SJSA1 (cell line): Measurements from ENCODE around the gene DCANP1. TPM values are rescaled to one million over a fixed set of nuclear protein-coding genes. Genes with fewer than 3 reads are reported as not detected.

Source experiments
- DNase-seq, 2 experiments: peaks; one replicate each; pipeline ENCODE4 v3.0.0-alpha.2; 2015 to 2020; ENCODE audit warnings: low spot score in 2 of 2, low read depth in 1 of 2
- H3K27ac ChIP-seq: fragments of 250-450 bp; sonication (Bioruptor Pico); 2 replicates; pipeline ENCODE4 v1.5.1; 2020; ENCODE audit warnings: mild to moderate bottlenecking, moderate library complexity
- H3K27me3 ChIP-seq: fragments of 250-450 bp; sonication (Bioruptor Pico); replicated peaks from 2 replicates; pipeline ENCODE4 v1.5.1; 2020; ENCODE audit warnings: mild to moderate bottlenecking, moderate library complexity
- H3K36me3 ChIP-seq: fragments of 250-450 bp; sonication (Bioruptor Pico); 2 replicates; pipeline ENCODE4 v1.5.1; 2020; ENCODE audit warnings: mild to moderate bottlenecking
- H3K4me1 ChIP-seq: fragments of 250-450 bp; sonication (Bioruptor Pico); replicated peaks from 2 replicates; pipeline ENCODE4 v1.6.1; 2021; ENCODE audit warnings: mild to moderate bottlenecking
- H3K4me3 ChIP-seq: fragments of 250-450 bp; sonication (Bioruptor Pico); 2 replicates; pipeline ENCODE4 v1.5.1; 2020; ENCODE audit warnings: mild to moderate bottlenecking
- H3K9me3 ChIP-seq: fragments of 250-450 bp; sonication (Bioruptor Pico); replicated peaks from 2 replicates; pipeline ENCODE4 v1.5.1; 2020; ENCODE audit warnings: mild to moderate bottlenecking
- total RNA-seq: library from RNA; depleted of rRNA; stranded (reverse); fragments of >200 nt; shearing (Covaris generic); gene quantifications from 2 replicates; pipeline ENCODE4 v1.2.3, GENCODE V29; 2014

The DCANP1 gene
- total RNA-seq, 1 experiment from 2014 or later, result not detected

- no peak overlapping the region for H3K4me3 ChIP-seq
- H3K27ac ChIP-seq, result no peak overlapping the region
- no peaks in the 10 kb centered on the region for H3K4me1 ChIP-seq
- H3K9me3 ChIP-seq, result peaks cover 3% of the 10 kb centered on the region; the same call in 1 of the 2 replicates
- peaks cover 6% of the 10 kb centered on the region; the same call in 1 of the 2 replicates for H3K27me3 ChIP-seq
- H3K36me3 ChIP-seq, result no peaks in the 10 kb centered on the region
- no peak for DNase-seq
Measured at GRCh38 chr5:135425641-135426040, 21.5 kb downstream of the DCANP1 start.

GRCh38 chr5:135423846-135424168, 23.3 kb downstream of the DCANP1 start:
- Histone ChIP-seq H3K9me3 (peaks cover 3% of the 10 kb centered on the region; the same call in 1 of the 2 replicates), H3K4me1 (no peaks in the 10 kb centered on the region), H3K27ac (no peak overlapping the region), H3K4me3 (no peak overlapping the region), H3K36me3 (no peaks in the 10 kb centered on the region), H3K27me3 (peaks cover 10% of the 10 kb centered on the region; the same call in 1 of the 2 replicates)
- DNase-seq, result no peak

GRCh38 chr5:135423146-135423845, 23.9 kb downstream of the DCANP1 start:
- no peak overlapping the region for H3K27ac ChIP-seq
- DNase-seq, result no peak
- H3K9me3 ChIP-seq, result 0 out of 2 replicates have a peak, but pooled peaks cover 3% of the 10 kb centered on the region

GRCh38 chr5:135422419-135422818, 24.7 kb downstream of the DCANP1 start:
- DNase-seq, result no peak
- no peak overlapping the region for H3K27ac ChIP-seq
- no peak overlapping the region for H3K4me3 ChIP-seq
- H3K27me3 ChIP-seq, result peaks cover 21% of the 10 kb centered on the region
- no peaks in the 10 kb centered on the region for H3K36me3 ChIP-seq
- no peaks in the 10 kb centered on the region for H3K9me3 ChIP-seq
- H3K4me1 ChIP-seq, result no peaks in the 10 kb centered on the region

More at GRCh38 chr5:135423146-135423845, 23.9 kb downstream of the DCANP1 start:
- no peaks in the 10 kb centered on the region for H3K4me1 ChIP-seq
- H3K4me3 ChIP-seq, result no peak overlapping the region
- no peaks in the 10 kb centered on the region for H3K36me3 ChIP-seq
- peaks cover 13% of the 10 kb centered on the region; the same call in 1 of the 2 replicates for H3K27me3 ChIP-seq

GRCh38 chr5:135417083-135417482, 30.1 kb downstream of the DCANP1 start:
- Histone ChIP-seq H3K4me1 (no peaks in the 10 kb centered on the region), H3K27me3 (peaks cover 50% of the 10 kb centered on the region), H3K4me3 (no peak overlapping the region), H3K27ac (no peak overlapping the region), H3K36me3 (no peaks in the 10 kb centered on the region), H3K9me3 (no peaks in the 10 kb centered on the region)
- DNase-seq, result no peak

GRCh38 chr5:135405082-135405481, 42.1 kb downstream of the DCANP1 start:
- peaks cover 6% of the 10 kb centered on the region for H3K27me3 ChIP-seq
- no peak overlapping the region for H3K4me3 ChIP-seq
- H3K9me3 ChIP-seq, result 0 out of 2 replicates have a peak, but pooled peaks cover 4% of the 10 kb centered on the region
- H3K27ac ChIP-seq, result no peak overlapping the region
- no peaks in the 10 kb centered on the region for H3K36me3 ChIP-seq
- no peaks in the 10 kb centered on the region for H3K4me1 ChIP-seq
- DNase-seq, result no peak

- no peak overlapping the region for H3K4me3 ChIP-seq
- 0 out of 2 replicates have a peak, but pooled peaks cover 4% of the 10 kb centered on the region for H3K27me3 ChIP-seq
- peaks cover 19% of the 10 kb centered on the region for H3K4me1 ChIP-seq
- H3K27ac ChIP-seq, result no peak overlapping the region
- no peak for DNase-seq
- H3K36me3 ChIP-seq, result peaks cover 18% of the 10 kb centered on the region
- H3K9me3 ChIP-seq, result 0 out of 2 replicates have a peak, but pooled peaks cover 4% of the 10 kb centered on the region
Measured at GRCh38 chr5:135402031-135402430, 45.1 kb downstream of the DCANP1 start.

- H3K4me1 ChIP-seq, result peaks cover 19% of the 10 kb centered on the region
Measured at GRCh38 chr5:135400866-135401265, 46.3 kb downstream of the DCANP1 start.

GRCh38 chr5:135399794-135400542, 47.2 kb downstream of the DCANP1 start:
- Histone ChIP-seq H3K4me1 (peaks cover 19% of the 10 kb centered on the region), H3K9me3 (0 out of 2 replicates have a peak, but pooled peaks cover under 1% of the 10 kb centered on the region), H3K36me3 (peaks cover 18% of the 10 kb centered on the region), H3K4me3 (peak overlapping the region; percentile 88), H3K27ac (no peak overlapping the region), H3K27me3 (no peaks in the 10 kb centered on the region)
- no peak for DNase-seq

More at GRCh38 chr5:135400866-135401265, 46.3 kb downstream of the DCANP1 start:
- Histone ChIP-seq H3K9me3 (0 out of 2 replicates have a peak, but pooled peaks cover 4% of the 10 kb centered on the region), H3K36me3 (peaks cover 18% of the 10 kb centered on the region), H3K27me3 (no peaks in the 10 kb centered on the region), H3K27ac (no peak overlapping the region), H3K4me3 (no peak overlapping the region)
- no peak for DNase-seq

GRCh38 chr5:135398855-135399793, 48.0 kb downstream of the DCANP1 start, which contains the start of gene MACROH2A1:
Gene MACROH2A1 (minus strand): TSS chr5:135399231. CDS start chr5:135389093, 10,138 bp downstream.
- no peaks in the 10 kb centered on the region for H3K27me3 ChIP-seq
- peak within 1 kb of the TSS; percentile 88 for H3K27ac ChIP-seq
- peak within 1 kb of the TSS; percentile 88 for H3K4me3 ChIP-seq
- DNase-seq, result peak; percentile 80 to 91
- H3K36me3 ChIP-seq, result peaks cover 18% of the 10 kb centered on the region
- peaks cover 25% of the 10 kb centered on the region for H3K4me1 ChIP-seq
- no peaks in the 10 kb centered on the region for H3K9me3 ChIP-seq

- Histone ChIP-seq H3K4me1 (peaks cover 33% of the 10 kb centered on the region), H3K27ac (peak overlapping the region; percentile 88), H3K36me3 (peaks cover 18% of the 10 kb centered on the region), H3K9me3 (no peaks in the 10 kb centered on the region), H3K27me3 (no peaks in the 10 kb centered on the region), H3K4me3 (peak overlapping the region; percentile 88)
- DNase-seq, result peak; percentile 53 to 61
Measured at GRCh38 chr5:135398160-135398854, 48.8 kb downstream of the DCANP1 start.

GRCh38 chr5:135397084-135397483, 50.1 kb downstream of the DCANP1 start:
- no peak overlapping the region for H3K27ac ChIP-seq
- H3K36me3 ChIP-seq, result peaks cover 30% of the 10 kb centered on the region
- H3K9me3 ChIP-seq, result no peaks in the 10 kb centered on the region
- H3K27me3 ChIP-seq, result no peaks in the 10 kb centered on the region
- peaks cover 46% of the 10 kb centered on the region for H3K4me1 ChIP-seq
- H3K4me3 ChIP-seq, result no peak overlapping the region
- DNase-seq, result no peak
